ENCODE data around the gene DLST.
A peak's percentile ranks its signal among the peaks of the same experiment; 100 is the strongest.
"Not testable (repeated sequence)": the region's sequence is repeated elsewhere in the genome, so short reads cannot be mapped to it uniquely, and the experiment has no call there.

DLST gene

DNA sequence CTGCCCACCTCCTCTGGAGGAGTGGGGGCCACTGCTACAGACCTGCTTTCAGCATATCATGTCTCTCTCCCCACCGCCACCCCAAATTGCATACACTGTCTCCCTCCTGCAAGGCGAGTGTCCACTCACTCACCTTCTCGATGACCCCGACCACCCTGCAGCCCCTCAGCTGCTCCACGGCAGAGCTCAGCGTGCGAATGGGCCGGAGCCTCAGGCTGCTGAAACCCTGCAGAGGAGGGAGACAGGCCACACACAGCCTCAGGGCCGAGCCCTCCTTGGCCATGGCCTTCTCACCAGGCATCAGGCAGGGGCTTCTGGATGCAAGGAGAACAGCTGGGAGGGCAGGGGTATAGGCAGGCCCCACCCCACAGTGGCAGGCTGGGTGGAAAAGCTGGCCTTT is 36.7 kb downstream of the DLST start:
- DNase-seq (ENCODE audit: low spot score), result no peak

DNA sequence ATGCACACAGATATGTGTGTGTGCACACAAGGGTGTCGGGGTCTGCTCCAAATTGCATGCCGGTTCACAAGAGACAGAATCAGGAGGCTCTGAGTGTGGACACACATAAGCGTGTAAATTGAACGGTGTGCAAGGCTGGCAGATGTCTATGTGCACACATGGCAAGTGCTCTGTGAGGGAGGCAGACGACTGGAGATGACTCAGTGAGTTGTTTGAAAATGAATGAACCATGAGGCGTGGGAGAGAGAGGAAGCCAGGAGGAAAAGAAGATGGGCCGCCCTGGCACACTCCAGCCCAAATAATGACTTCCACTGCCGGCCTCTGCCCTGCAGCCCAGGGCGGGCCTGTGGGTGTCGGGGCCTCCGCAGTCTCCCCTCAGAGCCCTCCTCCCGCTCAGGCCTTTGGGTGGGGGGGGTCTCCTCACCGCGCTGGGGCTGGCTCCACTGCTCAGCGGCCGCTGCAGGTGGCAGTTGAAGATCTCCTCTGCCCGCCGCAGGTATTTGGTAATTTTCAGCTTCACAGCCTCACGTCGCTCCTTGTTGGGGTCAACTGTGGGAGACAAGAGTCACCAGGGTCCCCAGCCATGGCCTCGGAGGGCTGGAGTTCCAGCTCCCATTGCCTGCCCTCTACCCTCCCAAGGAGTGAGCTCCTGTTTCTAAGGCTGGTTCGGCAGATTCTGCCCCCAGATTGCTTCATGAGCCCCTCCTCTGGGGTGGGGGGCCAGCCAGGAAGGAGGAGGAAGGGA is 37.9 kb downstream of the DLST start:
- no peak for DNase-seq (ENCODE audit: low spot score)

GRCh38 chr14:74920281-74920680 is 38.6 kb downstream of the DLST start:
- no peak for DNase-seq (ENCODE audit: low spot score)

GRCh38 chr14:74921053-74921620 is 39.4 kb downstream of the DLST start:
- no peak for DNase-seq (ENCODE audit: low spot score)

GRCh38 chr14:74921987-74922751 is 40.5 kb downstream of the DLST start:
- DNase-seq (ENCODE audit: low spot score), result no peak

GRCh38 chr14:74922752-74923401 is 41.2 kb downstream of the DLST start, which contains the start of gene RPS6KL1:
Gene RPS6KL1 (minus strand): TSS chr14:74923260. CDS start chr14:74921541, 1,719 bp downstream.
- DNase-seq (ENCODE audit: low spot score), result peak; percentile 79

- no peak for DNase-seq (ENCODE audit: low spot score)
These were observed 42.3 kb downstream of the DLST start for GRCh38 chr14:74924061-74924460.

GRCh38 chr14:74927225-74927624 is 45.5 kb downstream of the DLST start:
- peak; percentile 74 for DNase-seq (ENCODE audit: low spot score)

GRCh38 chr14:74929242-74929641 is 47.5 kb downstream of the DLST start:
- no peak for DNase-seq (ENCODE audit: low spot score)

- DNase-seq (ENCODE audit: low spot score), result not testable (repeated sequence)
These were observed 50.0 kb downstream of the DLST start for GRCh38 chr14:74931744-74932143.

- DNase-seq (ENCODE audit: low spot score), result no peak
These were observed 50.7 kb downstream of the DLST start for GRCh38 chr14:74932401-74932901.

DNA sequence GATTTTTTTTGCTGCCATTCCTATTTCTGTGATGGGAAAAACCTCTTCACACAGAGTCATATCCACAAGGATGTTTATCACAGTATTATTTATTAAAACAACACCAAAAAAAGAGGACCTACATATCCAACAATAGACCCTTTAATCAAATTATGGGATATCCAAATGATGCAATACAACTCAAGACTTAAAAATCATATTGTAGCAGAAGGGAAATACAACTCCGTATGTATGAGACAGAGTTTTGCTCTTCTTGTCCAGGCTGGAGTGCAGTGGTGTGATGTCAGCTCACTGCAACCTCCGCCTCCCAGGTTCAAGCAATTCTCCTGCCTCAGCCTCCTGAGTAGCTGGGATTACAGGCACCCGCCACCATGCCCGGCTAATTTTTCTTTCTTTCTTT is 51.2 kb downstream of the DLST start:
- not testable (repeated sequence) for DNase-seq (ENCODE audit: low spot score)

DNA sequence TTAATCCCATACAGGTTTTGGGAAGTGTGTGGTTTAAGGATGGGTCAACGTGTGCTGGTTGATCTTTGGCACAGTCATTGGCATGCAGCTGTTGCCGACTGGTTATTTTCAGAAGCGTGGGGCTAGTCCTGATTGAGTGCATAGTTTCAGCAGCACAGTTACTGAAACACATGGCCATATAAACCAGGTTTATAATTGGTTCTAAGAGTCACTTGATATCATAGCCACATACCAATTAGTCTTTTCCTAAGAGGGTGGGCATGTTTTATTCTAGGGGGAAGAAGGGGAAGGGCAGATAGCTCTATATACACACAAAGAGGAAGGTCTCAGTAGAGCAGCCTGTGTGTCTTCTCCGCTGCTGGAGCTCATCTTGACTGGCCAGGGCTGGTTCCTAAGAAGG is 52.3 kb downstream of the DLST start:
- DNase-seq (ENCODE audit: low spot score), result no peak

GRCh38 chr14:74934476-74935359 is 53.0 kb downstream of the DLST start:
- no peak for DNase-seq (ENCODE audit: low spot score)

GRCh38 chr14:74935360-74935680 is 53.6 kb downstream of the DLST start:
- DNase-seq (ENCODE audit: low spot score), result no peak

DNA sequence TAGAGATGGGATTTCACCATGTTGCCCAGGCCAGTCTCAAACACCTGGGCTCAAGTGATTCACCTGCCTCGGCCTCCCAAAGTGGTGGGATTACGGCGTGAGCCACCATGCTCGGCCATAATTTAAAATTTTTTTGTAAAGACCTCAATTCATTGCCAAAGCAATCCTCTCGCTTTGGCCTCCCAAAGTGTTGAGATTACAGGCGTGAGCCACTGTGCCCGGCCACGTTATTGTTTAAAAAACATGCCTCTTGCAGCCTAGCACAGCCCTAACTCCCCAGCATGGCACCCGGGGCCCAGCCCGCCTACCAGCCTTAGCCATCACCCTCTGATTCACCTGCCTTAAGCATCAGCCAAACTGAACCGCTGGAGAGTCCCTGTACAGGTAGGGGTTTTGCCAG is 54.4 kb downstream of the DLST start:
- no peak for DNase-seq (ENCODE audit: low spot score)

DNA sequence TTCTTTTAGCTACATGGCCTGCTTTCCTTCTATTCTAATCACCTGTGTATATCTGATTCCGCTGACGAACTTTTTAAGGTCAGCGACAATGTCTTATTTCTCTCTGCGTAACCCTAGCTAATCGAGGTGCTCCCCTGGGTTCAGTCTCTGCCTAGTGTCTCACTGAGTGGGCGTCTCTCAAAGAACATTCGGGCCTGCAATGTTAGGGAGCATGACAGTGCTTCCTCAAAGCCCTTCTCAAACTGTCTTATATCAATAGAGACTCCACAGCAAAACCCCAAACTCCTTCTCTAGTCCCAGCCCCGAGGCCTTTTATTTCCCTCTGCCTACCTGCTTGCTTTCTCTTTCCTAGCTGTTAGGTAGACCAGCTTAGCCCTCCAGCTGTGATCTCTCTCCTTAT is 55.0 kb downstream of the DLST start:
- DNase-seq (ENCODE audit: low spot score), result no peak

- DNase-seq (ENCODE audit: low spot score), result no peak
These were observed 55.5 kb downstream of the DLST start for GRCh38 chr14:74937171-74937570.

GRCh38 chr14:74938531-74939495 is 57.1 kb downstream of the DLST start:
- DNase-seq (ENCODE audit: low spot score), result no peak

DNA sequence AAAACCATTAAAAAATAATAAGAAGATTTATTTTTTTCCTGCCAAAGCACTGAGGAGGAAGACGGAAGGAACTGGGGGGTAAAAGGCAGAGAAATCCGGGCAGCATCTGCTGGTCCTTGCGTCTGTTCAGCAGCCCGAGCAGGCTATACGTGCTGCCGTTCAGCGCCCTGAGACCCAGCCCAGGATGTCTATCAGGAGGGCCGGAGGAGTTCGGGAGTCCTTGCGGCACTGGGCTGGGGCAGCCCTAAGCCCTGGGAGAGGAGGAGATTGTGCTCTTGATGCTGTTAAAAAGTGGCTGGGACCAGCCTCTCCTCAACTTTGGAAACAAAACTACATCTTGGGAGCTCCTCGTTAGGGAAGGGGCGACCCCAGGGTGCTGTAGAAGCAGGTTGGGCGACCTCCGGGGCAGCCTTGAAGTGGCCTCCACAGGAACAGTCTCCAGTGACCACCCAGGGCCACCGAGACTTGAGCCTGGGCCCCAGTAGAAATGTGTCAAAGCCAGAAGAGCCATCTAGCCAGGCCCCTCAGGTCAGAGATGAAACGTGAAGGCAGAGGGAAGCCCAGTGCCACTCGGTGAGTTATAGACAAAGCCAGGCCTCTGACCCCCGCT is 59.3 kb downstream of the DLST start:
- no peak for DNase-seq (ENCODE audit: low spot score)
